Measurements from ENCODE around the gene RNGTT.
"Not testable (repeated sequence)": the region's sequence is repeated elsewhere in the genome, so short reads cannot be mapped to it uniquely, and the experiment has no call there.

The RNGTT gene

DNA sequence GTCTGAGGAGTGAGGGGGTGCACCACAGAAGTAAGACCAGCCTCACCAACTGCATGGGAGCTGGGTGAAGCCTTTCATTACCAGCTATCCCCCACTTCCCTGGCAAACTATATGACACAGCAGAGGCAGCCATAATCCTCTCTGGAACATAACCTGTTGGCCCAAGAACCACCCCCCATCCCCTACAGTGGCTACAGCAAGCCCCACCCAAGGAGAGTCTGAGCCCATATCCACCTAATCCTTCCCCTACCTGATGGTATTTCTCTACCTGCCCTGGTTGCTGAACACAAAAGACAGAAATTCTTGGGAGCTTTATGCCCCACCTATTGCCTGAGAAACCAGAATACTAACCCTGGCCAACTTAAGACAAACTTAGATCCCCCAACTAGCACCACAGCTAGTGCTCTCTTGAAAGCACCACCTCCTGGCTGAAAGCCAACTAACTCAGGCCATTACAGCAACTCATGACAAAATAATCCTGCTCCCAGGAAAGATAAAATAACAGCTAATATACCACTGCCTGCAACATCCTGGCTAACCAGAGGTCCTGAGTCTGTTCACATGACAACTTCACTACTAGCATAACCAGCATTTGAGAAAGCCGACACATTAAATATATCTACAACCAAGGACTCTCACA is 11.2 kb downstream of the RNGTT start:
- H3K4me3 ChIP-seq (ENCODE audit: low read depth, low read length) = no peak overlapping the region
- no peak for TF ChIP-seq CTCF (IDR thresholded peaks at IDR 0.05; ENCODE audit: low read depth, low read length)

DNA sequence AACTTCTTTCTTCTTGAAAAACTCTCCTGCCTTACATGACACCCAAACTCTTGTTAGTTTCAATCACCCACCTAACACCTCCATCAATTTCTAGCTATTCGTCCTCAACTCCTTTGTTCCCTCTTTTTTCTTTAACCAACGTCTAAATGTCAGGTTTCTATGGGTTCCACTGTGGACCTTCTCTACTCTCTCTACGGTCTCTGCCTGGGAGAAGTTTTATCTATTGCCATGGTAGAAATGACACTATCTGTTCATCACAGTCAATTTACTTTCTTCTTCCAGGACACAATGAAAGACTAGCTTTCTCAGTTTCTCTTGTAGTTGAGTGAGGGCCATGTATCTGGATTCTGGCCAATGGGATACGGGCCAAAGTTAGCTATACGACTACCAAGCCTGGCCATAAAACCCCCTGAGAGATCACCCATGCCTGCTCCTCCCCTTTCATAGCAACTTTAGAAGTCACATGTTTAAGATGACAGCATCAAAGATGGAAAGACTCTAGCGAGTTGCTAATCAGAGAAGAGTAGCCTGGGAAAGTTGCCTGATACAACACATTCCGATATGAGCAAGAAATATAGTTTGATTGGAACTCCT is 17.9 kb downstream of the RNGTT start:
- TF ChIP-seq CTCF (IDR thresholded peaks at IDR 0.05; ENCODE audit: low read depth, low read length) = no peak
- H3K4me3 ChIP-seq (ENCODE audit: low read depth, low read length) = no peak overlapping the region

DNA sequence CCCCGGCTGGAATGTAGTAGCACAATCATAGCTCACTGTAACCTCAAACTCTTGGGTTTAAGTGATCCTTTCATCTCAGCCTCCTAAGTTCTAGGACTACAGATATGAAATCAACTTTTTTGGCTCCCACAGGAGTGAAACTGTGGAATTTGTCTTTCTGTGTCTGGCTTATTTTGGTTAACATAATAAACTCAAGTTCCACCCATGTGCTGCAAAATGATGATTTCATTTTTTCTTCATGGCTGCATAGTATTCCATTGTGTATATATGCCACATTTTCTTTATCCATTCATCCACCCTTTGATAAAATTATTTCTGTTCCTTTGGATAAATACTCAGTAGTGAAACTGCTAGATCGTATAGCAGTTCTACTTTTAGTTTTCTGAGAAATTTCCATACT is 29.9 kb downstream of the RNGTT start:
- no peak overlapping the region for H3K4me3 ChIP-seq (ENCODE audit: low read depth, low read length)
- no peak for TF ChIP-seq CTCF (IDR thresholded peaks at IDR 0.05; ENCODE audit: low read depth, low read length)

DNA sequence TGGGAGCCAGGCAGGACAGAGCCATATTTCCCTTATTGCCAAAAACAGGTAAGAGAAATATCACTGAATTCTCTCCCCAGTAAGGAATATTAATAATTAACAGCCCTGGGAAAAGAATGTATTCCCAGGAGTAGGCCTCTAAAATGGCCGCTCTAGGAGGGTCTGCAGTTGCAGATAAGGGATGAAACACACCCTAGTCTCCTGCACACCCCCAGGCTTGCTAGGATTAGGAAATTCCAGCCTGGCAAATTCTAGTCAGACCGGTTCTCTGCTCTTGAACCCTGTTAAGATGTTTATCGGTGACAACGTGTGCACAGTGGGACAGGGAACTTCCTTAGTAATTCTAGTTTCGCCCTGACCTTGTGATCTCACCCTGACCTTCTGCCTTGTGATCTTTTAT is 31.4 kb downstream of the RNGTT start:
- not testable (repeated sequence) for H3K4me3 ChIP-seq (ENCODE audit: low read depth, low read length)

DNA sequence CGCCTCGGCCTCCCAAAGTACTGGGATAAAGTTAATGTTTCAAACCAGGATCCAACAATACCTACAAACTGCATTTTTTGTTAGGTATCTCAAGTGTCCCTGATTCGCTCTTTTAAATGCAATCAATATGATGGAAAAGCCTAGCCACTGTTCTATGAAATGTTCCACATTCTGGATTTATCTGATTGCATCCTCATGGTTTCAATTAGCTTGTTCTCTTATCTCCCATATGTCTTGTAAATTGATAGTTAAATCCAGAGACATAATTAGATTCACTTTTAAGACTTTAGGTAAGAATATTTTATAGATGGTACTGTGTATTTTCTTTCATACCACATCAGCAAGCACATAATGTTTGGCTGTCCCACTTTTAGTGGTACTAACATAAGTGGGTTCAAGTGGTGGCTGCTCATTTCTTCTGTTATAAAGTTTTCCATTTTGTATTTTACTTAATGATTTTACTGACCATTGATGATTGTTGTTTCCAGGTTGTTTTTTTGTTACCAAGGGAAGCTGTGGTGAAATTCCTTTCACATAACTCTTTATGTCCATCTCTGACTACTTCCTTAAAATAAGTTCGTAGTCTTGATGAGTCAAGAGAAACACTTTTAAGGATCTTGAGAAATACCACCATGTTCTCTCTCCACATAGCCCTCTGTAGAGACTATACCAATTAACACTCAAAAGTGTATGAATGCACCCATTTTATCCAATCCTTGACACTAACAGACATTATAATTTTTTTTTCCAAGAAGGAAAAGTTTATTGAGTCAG is 40.5 kb downstream of the RNGTT start:
- no peak for TF ChIP-seq CTCF (IDR thresholded peaks at IDR 0.05; ENCODE audit: low read depth, low read length)
- no peak overlapping the region for H3K4me3 ChIP-seq (ENCODE audit: low read depth, low read length)

- H3K4me3 ChIP-seq (ENCODE audit: low read depth, low read length) = no peak overlapping the region
- TF ChIP-seq CTCF (IDR thresholded peaks at IDR 0.05; ENCODE audit: low read depth, low read length) = no peak
Observed at GRCh38 chr6:88921734-88922133, 41.7 kb downstream of the RNGTT start.

- no peak overlapping the region for H3K4me3 ChIP-seq (ENCODE audit: low read depth, low read length)
- no peak for TF ChIP-seq CTCF (IDR thresholded peaks at IDR 0.05; ENCODE audit: low read depth, low read length)
Observed at GRCh38 chr6:88920774-88921733, 42.4 kb downstream of the RNGTT start.

All from WI38 (cell line).